GM12878 (cell line): ENCODE measurements around the gene ZNF710. TPM values are rescaled to one million over a fixed set of nuclear protein-coding genes. Genes with fewer than 3 reads are reported as not detected.

Experiments
- ATAC-seq: fragments of 200-7000 bp; cut with Tn5 transposase; 3 replicates; pipeline ENCODE4 v1.9.1; 2020; ENCODE audit warnings: mild to moderate bottlenecking, moderate library complexity
- BruUV-seq: library from RNA; stranded (reverse); fragments of 400-500 nt; replicated peaks from 2 replicates; lab custom pipeline; 2021; lab: Mats Ljungman, UMichigan
- CTCF ChIA-PET: fragments of 300-600 bp; sonication (Branson Sonifier 250); formaldehyde crosslinking; extraction: SDS; loops from one replicate; lab custom pipeline; 2021; ENCODE audit warnings: inconsistent platforms; lab: Yijun Ruan, JAX
- POLR2A ChIA-PET: fragments of 350-600 bp; formaldehyde crosslinking; extraction: SDS; loops from one replicate; lab custom pipeline; 2021; ENCODE audit warnings: inconsistent platforms; lab: Charles Lee
- RAD21 ChIA-PET: fragments of 300-600 bp; sonication (Branson Sonifier 250); formaldehyde crosslinking; loops from one replicate; lab custom pipeline; 2023; ENCODE audit warnings: antibody characterized with exemption; ENCODE audit not compliant: unreplicated experiment; lab: Charles Lee
- SMC1A ChIA-PET: fragments of 300-600 bp; sonication (Branson Sonifier 250); formaldehyde crosslinking; loops from one replicate; lab custom pipeline; 2023; ENCODE audit not compliant: unreplicated experiment, uncharacterized antibody; lab: Charles Lee
- DNase-seq: peaks from one replicate; pipeline ENCODE4 v3.0.0-alpha.2; 2011; ENCODE audit warnings: low read depth, low spot score
- FAIRE-seq: peaks from 3 replicates; lab custom pipeline; 2011; peaks lifted over from hg19 to GRCh38; lab: Jason Lieb, UNC
- H2AFZ ChIP-seq: 2 replicates; pipeline ENCODE4 v1.6.0; 2011; ENCODE audit warnings: low read depth, low read length, control low read depth; ENCODE audit not compliant: control insufficient read depth
- H3K27ac ChIP-seq: 2 replicates; pipeline ENCODE4 v1.5.1; 2011; ENCODE audit warnings: control low read depth; ENCODE audit not compliant: control insufficient read depth, insufficient read depth
- H3K27me3 ChIP-seq, 2 experiments: replicated peaks in 1 of 2; 2 replicates each; pipeline versions ENCODE4 v1.6.0 to v1.6.1; 2011; ENCODE audit warnings: low read length in 1 of 2; ENCODE audit not compliant: control insufficient read depth in 2 of 2, insufficient read depth in 2 of 2
- H3K36me3 ChIP-seq, 2 experiments: 2 replicates each; pipeline ENCODE4 v1.5.1; 2011; ENCODE audit warnings: low read length in 1 of 2; ENCODE audit not compliant: control insufficient read depth in 2 of 2, insufficient read depth in 2 of 2
- H3K4me1 ChIP-seq: 2 replicates; pipeline ENCODE4 v1.6.1; 2011; ENCODE audit warnings: mild to moderate bottlenecking, low read length, moderate library complexity, mixed read lengths; ENCODE audit not compliant: control insufficient read depth, insufficient read depth
- H3K4me2 ChIP-seq: 2 replicates; pipeline ENCODE4 v1.6.0; 2011; ENCODE audit warnings: control low read depth; ENCODE audit not compliant: control insufficient read depth, insufficient read depth
- H3K4me3 ChIP-seq: fragments of 200-600 bp; sonication (generic); 2 replicates; pipeline ENCODE4 v1.5.1; 2016
- H3K79me2 ChIP-seq: 2 replicates; pipeline ENCODE4 v1.6.0; 2011; ENCODE audit warnings: low read length; ENCODE audit not compliant: control insufficient read depth, insufficient read depth
- H3K9ac ChIP-seq: 2 replicates; pipeline ENCODE4 v1.8.0; 2011; ENCODE audit warnings: low read length, control low read depth, mixed read lengths; ENCODE audit not compliant: control insufficient read depth, insufficient read depth
- H3K9me3 ChIP-seq: replicated peaks from 3 replicates; pipeline ENCODE4 v1.5.1; 2011; ENCODE audit warnings: mild to moderate bottlenecking, low read length; ENCODE audit not compliant: control insufficient read depth, insufficient read depth
- H4K20me1 ChIP-seq: 2 replicates; pipeline ENCODE4 v1.6.0; 2011; ENCODE audit not compliant: control insufficient read depth, insufficient read depth
- FOS ChIP-seq: IDR thresholded peaks from 3 replicates; pipeline ENCODE4 v1.6.1; 2011; ENCODE audit warnings: borderline replicate concordance; ENCODE audit not compliant: insufficient read length; ENCODE audit errors: extremely low read depth
- FOXK2 ChIP-seq: fragments of 450-650 bp; IDR thresholded peaks from 2 replicates; pipeline ENCODE4 v1.6.1; 2017; ENCODE audit warnings: mild to moderate bottlenecking, moderate library complexity
- FOXM1 ChIP-seq: IDR thresholded peaks from 2 replicates; pipeline ENCODE4 v1.6.1; 2012; ENCODE audit warnings: low read depth, mild to moderate bottlenecking, inconsistent platforms, low read length, moderate library complexity
- GATAD2B ChIP-seq: fragments of 450-650 bp; conservative IDR thresholded peaks from 2 replicates; pipeline ENCODE4 v1.6.1; 2017; ENCODE audit warnings: low read depth, mild to moderate bottlenecking, moderate library complexity
- HCFC1 ChIP-seq: fragments of 150-350 bp; IDR thresholded peaks from 2 replicates; pipeline ENCODE4 v1.6.1; 2014; ENCODE audit warnings: low read length
- KLF5 ChIP-seq: fragments of 450-650 bp; IDR thresholded peaks from 2 replicates; pipeline ENCODE4 v1.6.1; 2014; ENCODE audit warnings: mild to moderate bottlenecking; ENCODE audit not compliant: partially characterized antibody
- PAX5 ChIP-seq: IDR thresholded peaks from 2 replicates; pipeline ENCODE4 v1.6.1; 2011; ENCODE audit warnings: low read depth, low read length, borderline replicate concordance
- POU2F2 ChIP-seq: IDR thresholded peaks from 3 replicates; pipeline ENCODE4 v1.6.1; 2011; ENCODE audit warnings: low read depth, mild to moderate bottlenecking, low read length, borderline replicate concordance
- WGBS: methylation state at CpG from one replicate; pipeline ENCODE4 v1.1.6; 2016; ENCODE audit warnings: low lambda C conversion rate; ENCODE audit not compliant: insufficient replicate concordance, insufficient coverage; ENCODE audit errors: missing lambda C conversion rate; 5-methylcytosine and 5-hydroxymethylcytosine counted together
- in situ Hi-C: fragments of 300-500 bp; cut with MboI; formaldehyde crosslinking; loops from 9 replicates; pipeline ENCODE4 v1.14.3; 2018; ENCODE audit warnings: mixed read lengths
- intact Hi-C: fragments of 100-400 bp; cut with micrococcal nuclease; formaldehyde crosslinking; loops from one replicate; pipeline ENCODE4 v1.14.2; 2022; ENCODE audit not compliant: unreplicated experiment
- polyA plus RNA-seq, 11 experiments: library from polyadenylated mRNA; depleted of rRNA in 4 of 11; unstranded in 6 of 11; stranded (reverse) in 5 of 11; fragments of >200 nt; fragmentation: Nextera tagmentation in 4 of 11; fragmentation: Illumina TruSeq in 1 of 11; extraction: Ambion mirVana in 4 of 11; extraction: Trizol in 1 of 11; gene quantifications; 1 replicate in 1 of 11; 2 replicates in 10 of 11; pipeline versions ENCODE4 v1.2.1 to v1.2.3, GENCODE V29; 2011 to 2016; ENCODE audit warnings: inconsistent platforms in 2 of 11, missing spikeins in 2 of 11, low read depth in 1 of 11
- total RNA-seq, 4 experiments: library from RNA; depleted of rRNA in 3 of 4; stranded (reverse); fragments of >200 nt in 3 of 4; fragmentation: Illumina TruSeq in 1 of 4; extraction: Trizol in 1 of 4; gene quantifications; 2 replicates each; pipeline versions ENCODE4 v1.2.1 to v1.2.3, GENCODE V29; 2013 to 2021
- TF ChIP-seq, protein P1 (sequence below): fragments of 450-650 bp; IDR thresholded peaks from 2 replicates; pipeline ENCODE4 v1.6.1; 2016; ENCODE audit warnings: mild to moderate bottlenecking
- TF ChIP-seq, protein P2 (sequence below): fragments of 450-650 bp; IDR thresholded peaks from 2 replicates; pipeline ENCODE4 v1.6.1; 2016; ENCODE audit warnings: mild to moderate bottlenecking

Gene ZNF710
- total and polyA plus RNA-seq, 10 of the 15 experiments (the other 5 are each of a cell fraction or from before 2014, with no cell fraction given): 1.4 to 43.5 (median 9.8) TPM

- Histone ChIP-seq H3K4me1 (peaks cover 35% of the 10 kb centered on the region), H3K36me3 (peaks cover 0 to 15% of the 10 kb centered on the region in 2 experiments; a peak in 2 of 4 replicates), H3K9me3 (no peaks in the 10 kb centered on the region), H4K20me1 (no peaks in the 10 kb centered on the region), H3K4me3 (peak overlapping the region; percentile 79), H2AFZ (no peak overlapping the region), H3K79me2 (peaks cover 69% of the 10 kb centered on the region), H3K27me3 (no peaks in the 10 kb centered on the region), H3K9ac (peak overlapping the region; percentile 83), H3K4me2 (peak overlapping the region; percentile 79), H3K27ac (peak overlapping the region; percentile 85)
- TF ChIP-seq FOXM1 (no peak), HCFC1 (0 out of 2 replicates have a peak, but pooled peaks have one; percentile 3)
- FAIRE-seq (no peak), DNase-seq (no peak), ATAC-seq (no peak)
- no TSS peak for BruUV-seq
- CTCF ChIA-PET: interaction anchor here (0.6 to 2.1 kb wide), 8 partner anchors 9 to 106 kb away, joined by 3 to 10 read pairs (median 4); no protein-coding TSS in a partner anchor
- SMC1A ChIA-PET: interaction anchor here (0.5 to 20.0 kb wide), 14 partner anchors 9 to 684 kb away, joined by 3 to 224 read pairs (median 4); partner anchors contain the start of gene IDH2
- in situ Hi-C loops (no loop called here), intact Hi-C loops (loop anchor here (5.0 kb wide), 1 partner anchor 93 kb away; no protein-coding TSS in a partner anchor)
- POLR2A ChIA-PET: interaction anchor here (0.5 to 4.1 kb wide), 9 partner anchors 9 to 110 kb away, joined by 3 to 56 read pairs (median 6); partner anchors contain the start of gene AP3S2
- RAD21 ChIA-PET: interaction anchor here (0.9 to 4.1 kb wide), 6 partner anchors 9 to 97 kb away, joined by 3 to 39 read pairs (median 7); no protein-coding TSS in a partner anchor
- WGBS: 100% methylated on average over 5 of the region's 5 CpGs
These were observed 3.1 kb downstream of the ZNF710 start for GRCh38 chr15:90004252-90004651.

- no TSS peak for BruUV-seq
- H2AFZ ChIP-seq: no peak overlapping the region
- H3K4me2 ChIP-seq: peak overlapping the region; percentile 79
- ChIA-PET CTCF (interaction anchor here (0.6 to 2.1 kb wide), 10 partner anchors 9 to 106 kb away, joined by 3 to 10 read pairs (median 4); no protein-coding TSS in a partner anchor), SMC1A (interaction anchor here (0.6 to 20.0 kb wide), 13 partner anchors 9 to 684 kb away, joined by 3 to 224 read pairs (median 5); partner anchors contain the start of gene IDH2), RAD21 (interaction anchor here (1.2 to 4.1 kb wide), 6 partner anchors 9 to 94 kb away, joined by 3 to 39 read pairs (median 7); no protein-coding TSS in a partner anchor), POLR2A (interaction anchor here (0.6 to 4.1 kb wide), 9 partner anchors 9 to 110 kb away, joined by 3 to 56 read pairs (median 6); partner anchors contain the start of gene AP3S2)
- 80% methylated on average over 8 of the region's 8 CpGs for WGBS
- no peaks in the 10 kb centered on the region for H3K27me3 ChIP-seq
- peak overlapping the region; percentile 79; the same call in 1 of the 2 replicates for H3K4me3 ChIP-seq
- in situ Hi-C loops: no loop called here
- ATAC-seq: peak; percentile 10
- peaks cover 0 to 18% of the 10 kb centered on the region in 2 experiments; a peak in 2 of 4 replicates for H3K36me3 ChIP-seq
- H3K9ac ChIP-seq: peak overlapping the region; percentile 83; the same call in 1 of the 2 replicates
- no peak for DNase-seq
- H3K9me3 ChIP-seq: no peaks in the 10 kb centered on the region
- H4K20me1 ChIP-seq: no peaks in the 10 kb centered on the region
- peak; percentile 54 for FAIRE-seq
- H3K27ac ChIP-seq: peak overlapping the region; percentile 85; the same call in 1 of the 2 replicates
- peaks cover 39% of the 10 kb centered on the region for H3K4me1 ChIP-seq
- intact Hi-C loops: loop anchor here (5.0 kb wide), 1 partner anchor 93 kb away; no protein-coding TSS in a partner anchor
- H3K79me2 ChIP-seq: peaks cover 73% of the 10 kb centered on the region
- TF ChIP-seq KLF5: no peak
- TF ChIP-seq POU2F2: no peak
- TF ChIP-seq PAX5: no peak
- TF ChIP-seq FOXM1: no peak
- TF ChIP-seq, protein P1, sequence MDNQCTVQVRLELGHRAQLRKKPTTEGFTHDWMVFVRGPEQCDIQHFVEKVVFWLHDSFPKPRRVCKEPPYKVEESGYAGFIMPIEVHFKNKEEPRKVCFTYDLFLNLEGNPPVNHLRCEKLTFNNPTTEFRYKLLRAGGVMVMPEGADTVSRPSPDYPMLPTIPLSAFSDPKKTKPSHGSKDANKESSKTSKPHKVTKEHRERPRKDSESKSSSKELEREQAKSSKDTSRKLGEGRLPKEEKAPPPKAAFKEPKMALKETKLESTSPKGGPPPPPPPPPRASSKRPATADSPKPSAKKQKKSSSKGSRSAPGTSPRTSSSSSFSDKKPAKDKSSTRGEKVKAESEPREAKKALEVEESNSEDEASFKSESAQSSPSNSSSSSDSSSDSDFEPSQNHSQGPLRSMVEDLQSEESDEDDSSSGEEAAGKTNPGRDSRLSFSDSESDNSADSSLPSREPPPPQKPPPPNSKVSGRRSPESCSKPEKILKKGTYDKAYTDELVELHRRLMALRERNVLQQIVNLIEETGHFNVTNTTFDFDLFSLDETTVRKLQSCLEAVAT: peak; percentile 9; the same call in 1 of the 2 replicates
- TF ChIP-seq, protein P2, sequence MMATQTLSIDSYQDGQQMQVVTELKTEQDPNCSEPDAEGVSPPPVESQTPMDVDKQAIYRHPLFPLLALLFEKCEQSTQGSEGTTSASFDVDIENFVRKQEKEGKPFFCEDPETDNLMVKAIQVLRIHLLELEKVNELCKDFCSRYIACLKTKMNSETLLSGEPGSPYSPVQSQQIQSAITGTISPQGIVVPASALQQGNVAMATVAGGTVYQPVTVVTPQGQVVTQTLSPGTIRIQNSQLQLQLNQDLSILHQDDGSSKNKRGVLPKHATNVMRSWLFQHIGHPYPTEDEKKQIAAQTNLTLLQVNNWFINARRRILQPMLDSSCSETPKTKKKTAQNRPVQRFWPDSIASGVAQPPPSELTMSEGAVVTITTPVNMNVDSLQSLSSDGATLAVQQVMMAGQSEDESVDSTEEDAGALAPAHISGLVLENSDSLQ: no peak
- TF ChIP-seq FOXK2: no peak
- TF ChIP-seq GATAD2B: no peak
- no peak for TF ChIP-seq FOS
These were observed 3.5 kb downstream of the ZNF710 start for GRCh38 chr15:90004671-90005070.
